Keratinocyte (primary cell): ENCODE data around the gene SCFD2.

Experiments
- EZH2 ChIP-seq: IDR thresholded peaks from one replicate; pipeline ENCODE4 v1.6.1; 2012; ENCODE audit warnings: inconsistent platforms, mild to moderate bottlenecking, low read length, moderate library complexity
- TF ChIP-seq, protein P1 (sequence below), 3 experiments: IDR thresholded peaks in 1 of 3; conservative IDR thresholded peaks in 1 of 3; optimal IDR thresholded peaks in 1 of 3; 2 replicates in 2 of 3; 3 replicates in 1 of 3; pipeline versions ENCODE3 to v1.5.1; 2011; ENCODE audit warnings: low read length in 3 of 3, mild to moderate bottlenecking in 3 of 3, moderate library complexity in 2 of 3, control low read depth in 1 of 3, inconsistent platforms in 1 of 3; ENCODE audit not compliant: insufficient read depth in 2 of 3; ENCODE audit errors: extremely low read depth in 1 of 3

DNA sequence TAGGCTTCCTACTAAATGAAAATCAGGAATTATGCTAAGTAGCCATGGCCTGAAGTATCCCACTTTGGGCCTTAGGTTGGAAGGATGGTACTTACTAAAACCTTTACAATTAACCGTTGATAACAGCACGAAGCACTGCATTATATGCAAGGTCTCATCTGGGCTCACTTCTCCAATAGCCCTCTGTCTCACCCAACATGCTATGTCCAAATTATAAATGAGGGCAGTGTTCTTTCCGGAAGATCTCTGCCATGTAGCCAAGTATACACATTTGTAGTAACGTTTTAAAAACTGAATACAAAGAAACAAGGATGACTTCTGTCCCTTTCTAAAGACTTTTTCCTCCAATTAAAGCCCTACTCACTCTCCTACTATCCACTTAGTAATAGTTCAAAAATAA is 51.6 kb downstream of the SCFD2 start:
- TF ChIP-seq, protein P1, sequence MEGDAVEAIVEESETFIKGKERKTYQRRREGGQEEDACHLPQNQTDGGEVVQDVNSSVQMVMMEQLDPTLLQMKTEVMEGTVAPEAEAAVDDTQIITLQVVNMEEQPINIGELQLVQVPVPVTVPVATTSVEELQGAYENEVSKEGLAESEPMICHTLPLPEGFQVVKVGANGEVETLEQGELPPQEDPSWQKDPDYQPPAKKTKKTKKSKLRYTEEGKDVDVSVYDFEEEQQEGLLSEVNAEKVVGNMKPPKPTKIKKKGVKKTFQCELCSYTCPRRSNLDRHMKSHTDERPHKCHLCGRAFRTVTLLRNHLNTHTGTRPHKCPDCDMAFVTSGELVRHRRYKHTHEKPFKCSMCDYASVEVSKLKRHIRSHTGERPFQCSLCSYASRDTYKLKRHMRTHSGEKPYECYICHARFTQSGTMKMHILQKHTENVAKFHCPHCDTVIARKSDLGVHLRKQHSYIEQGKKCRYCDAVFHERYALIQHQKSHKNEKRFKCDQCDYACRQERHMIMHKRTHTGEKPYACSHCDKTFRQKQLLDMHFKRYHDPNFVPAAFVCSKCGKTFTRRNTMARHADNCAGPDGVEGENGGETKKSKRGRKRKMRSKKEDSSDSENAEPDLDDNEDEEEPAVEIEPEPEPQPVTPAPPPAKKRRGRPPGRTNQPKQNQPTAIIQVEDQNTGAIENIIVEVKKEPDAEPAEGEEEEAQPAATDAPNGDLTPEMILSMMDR (optimal IDR thresholded peaks at IDR 0.05 in 1 of 3, IDR thresholded peaks at IDR 0.05 in 1 of 3, conservative IDR thresholded peaks at IDR 0.05 in 1 of 3; ENCODE audit: extremely low read depth in 1 of 3, insufficient read depth in 2 of 3, low read length in 3 of 3): no peak
- TF ChIP-seq EZH2: no peak
